GM12874 (cell line): ENCODE measurements around the gene SCAMP1.

Experiments used
- TF ChIP-seq, protein P1 (sequence below): IDR thresholded peaks from 2 replicates; pipeline ENCODE4 v1.5.1; 2011; ENCODE audit warnings: low read depth, mild to moderate bottlenecking, control low read depth, low read length, moderate library complexity; ENCODE audit not compliant: insufficient read depth

The SCAMP1 gene

DNA sequence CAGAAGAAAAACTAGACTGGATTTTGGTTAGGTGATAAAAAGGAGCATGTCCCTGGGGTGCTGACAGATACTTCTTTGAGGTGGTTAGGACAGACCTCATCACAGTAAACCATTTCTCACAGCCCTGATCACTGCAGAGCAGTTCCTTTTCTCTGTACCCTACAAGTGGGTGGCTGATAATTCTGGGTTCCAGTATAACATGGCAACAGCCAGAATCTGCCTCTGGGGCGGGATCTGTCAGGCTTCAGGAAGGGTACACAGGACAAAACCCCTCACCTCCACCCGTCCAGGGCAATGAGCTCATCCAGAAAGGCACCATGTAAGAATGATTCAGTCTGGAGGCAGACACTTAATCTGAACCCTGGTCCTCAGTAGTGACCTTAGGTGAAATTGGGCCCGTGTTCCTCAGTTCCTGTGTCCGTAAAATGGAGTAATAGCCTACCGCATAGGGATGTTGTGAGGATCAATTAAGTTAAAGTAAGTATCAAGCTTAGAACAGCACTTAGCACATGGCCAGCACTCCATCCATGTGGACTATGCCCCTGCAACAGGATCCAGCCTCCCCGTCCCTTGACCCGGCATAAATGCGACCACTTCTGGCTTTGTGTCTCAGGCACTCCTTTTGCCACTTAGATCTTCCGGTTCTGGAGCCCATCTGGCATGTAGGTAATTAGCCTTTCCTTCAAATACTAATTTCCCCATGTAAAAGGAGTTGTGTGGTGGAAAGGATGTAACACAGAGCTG, 159.0 kb downstream of the SCAMP1 start:
- TF ChIP-seq, protein P1, sequence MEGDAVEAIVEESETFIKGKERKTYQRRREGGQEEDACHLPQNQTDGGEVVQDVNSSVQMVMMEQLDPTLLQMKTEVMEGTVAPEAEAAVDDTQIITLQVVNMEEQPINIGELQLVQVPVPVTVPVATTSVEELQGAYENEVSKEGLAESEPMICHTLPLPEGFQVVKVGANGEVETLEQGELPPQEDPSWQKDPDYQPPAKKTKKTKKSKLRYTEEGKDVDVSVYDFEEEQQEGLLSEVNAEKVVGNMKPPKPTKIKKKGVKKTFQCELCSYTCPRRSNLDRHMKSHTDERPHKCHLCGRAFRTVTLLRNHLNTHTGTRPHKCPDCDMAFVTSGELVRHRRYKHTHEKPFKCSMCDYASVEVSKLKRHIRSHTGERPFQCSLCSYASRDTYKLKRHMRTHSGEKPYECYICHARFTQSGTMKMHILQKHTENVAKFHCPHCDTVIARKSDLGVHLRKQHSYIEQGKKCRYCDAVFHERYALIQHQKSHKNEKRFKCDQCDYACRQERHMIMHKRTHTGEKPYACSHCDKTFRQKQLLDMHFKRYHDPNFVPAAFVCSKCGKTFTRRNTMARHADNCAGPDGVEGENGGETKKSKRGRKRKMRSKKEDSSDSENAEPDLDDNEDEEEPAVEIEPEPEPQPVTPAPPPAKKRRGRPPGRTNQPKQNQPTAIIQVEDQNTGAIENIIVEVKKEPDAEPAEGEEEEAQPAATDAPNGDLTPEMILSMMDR, result no peak

DNA sequence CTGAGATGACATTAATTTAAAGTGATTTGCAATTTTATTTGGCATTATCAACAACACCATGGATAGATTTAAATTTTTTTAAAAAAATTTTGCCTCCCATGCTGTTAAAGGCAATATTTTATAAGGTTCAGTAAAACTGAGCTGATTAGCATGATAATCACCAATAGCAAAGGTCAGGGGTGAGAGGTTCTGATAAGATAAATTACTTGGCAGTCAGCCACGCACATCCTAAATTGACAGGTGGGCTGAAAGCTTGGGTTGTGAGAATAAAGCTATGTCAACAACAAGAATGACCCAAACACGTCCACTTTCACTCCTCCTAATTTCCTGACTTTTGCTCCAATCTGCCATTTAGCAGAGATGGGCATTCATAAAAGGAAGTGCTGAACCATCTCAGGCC, 161.0 kb downstream of the SCAMP1 start:
- TF ChIP-seq, protein P1, result no peak

DNA sequence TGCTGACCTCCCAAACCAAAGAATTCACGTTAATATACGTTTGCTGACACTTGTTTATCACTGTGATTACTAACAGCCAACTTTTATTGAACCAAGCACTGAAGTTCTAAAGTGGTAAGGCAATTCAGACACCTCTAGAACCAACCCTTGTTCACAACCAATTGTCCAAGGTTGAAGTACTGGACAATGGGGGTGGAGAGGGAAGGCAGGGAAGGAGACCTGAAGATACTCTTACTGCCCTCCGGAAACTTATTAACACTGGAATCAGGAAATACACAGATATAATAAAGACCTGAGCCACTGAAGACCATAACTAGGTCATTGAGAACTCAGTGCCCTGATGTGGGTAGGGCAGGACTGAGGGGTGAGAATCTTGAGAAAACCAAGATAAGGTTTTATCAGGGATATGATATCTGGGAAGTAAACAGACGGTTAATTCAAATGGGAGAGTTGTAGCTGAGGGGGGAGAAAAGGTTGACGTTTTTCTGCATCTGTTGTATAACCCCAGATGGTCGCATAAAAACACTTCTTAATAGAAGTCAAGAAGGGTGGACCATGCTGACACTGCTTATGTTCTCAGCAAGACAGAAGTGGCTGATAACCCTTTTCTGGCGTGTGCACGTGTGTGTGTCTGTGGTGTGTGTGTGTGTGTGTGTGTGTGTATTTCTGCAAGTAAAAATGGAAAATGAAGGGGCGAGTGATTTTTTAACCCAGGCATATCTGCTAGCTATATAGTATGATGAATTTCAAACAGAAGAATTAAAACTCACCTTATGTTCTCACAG, 162.3 kb downstream of the SCAMP1 start:
- TF ChIP-seq, protein P1, result no peak

DNA sequence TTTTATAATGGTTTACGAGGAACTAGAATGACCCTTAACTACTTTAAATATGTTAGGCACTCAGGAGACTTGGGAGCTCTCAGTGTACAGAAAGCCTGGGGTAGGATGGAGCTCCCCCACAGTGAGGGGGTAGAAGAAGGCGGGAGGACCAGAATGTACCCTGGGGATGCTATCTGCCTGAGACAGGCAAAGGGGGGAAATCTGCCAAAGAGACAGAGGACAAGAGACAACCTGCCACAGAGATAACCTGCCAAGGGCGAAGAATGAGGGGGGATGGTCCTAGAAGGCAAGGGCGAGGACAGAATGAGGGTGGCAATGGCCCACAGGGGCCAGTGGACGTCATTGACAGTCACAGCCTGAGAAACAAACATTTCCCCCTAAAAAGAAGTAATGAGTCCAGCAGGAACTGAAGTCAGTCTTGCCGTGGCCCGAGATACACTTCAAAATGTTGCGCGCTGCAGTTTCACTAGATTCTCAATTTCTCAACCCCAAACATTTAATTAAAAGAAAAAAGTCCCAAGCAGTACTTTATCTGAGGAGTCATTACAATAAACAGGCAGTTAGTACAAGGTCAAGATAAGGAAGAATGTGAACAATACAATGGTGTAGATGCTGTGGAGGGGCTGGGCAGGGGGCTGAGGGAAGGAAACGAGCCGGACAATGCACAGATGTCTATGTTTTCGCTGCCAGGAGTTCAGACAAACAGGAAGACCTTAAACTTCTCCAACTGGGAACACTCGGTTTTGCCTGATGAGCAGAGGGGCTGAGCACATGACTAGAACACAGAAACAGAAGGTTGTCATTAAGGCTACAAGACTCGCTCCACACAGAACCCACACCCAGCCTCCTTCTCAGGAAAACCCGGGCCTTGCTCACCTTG, 163.1 kb downstream of the SCAMP1 start:
- TF ChIP-seq, protein P1, result no peak

DNA sequence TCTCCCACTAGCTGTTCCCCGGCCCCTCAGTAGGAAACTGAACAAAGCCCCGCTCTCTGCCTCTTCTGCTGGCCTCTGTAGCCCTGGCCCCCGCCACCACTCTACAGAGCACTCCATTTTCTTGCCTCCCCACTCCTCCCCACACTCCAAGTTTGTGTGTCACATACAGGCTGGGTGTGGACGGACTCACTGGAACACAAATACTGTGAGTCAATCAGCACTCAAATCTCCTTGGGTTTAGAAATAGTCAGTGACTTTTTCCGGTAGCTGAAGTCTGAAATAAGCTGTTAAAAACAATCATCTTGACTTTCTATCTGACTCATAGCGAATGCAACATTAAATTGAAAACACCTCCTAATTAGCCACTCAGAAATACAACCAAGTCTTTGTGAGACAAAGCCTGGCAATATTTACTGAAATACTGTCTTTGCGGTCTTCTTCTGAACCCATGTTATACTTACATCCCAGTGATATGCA, 165.7 kb downstream of the SCAMP1 start:
- TF ChIP-seq, protein P1, result no peak

DNA sequence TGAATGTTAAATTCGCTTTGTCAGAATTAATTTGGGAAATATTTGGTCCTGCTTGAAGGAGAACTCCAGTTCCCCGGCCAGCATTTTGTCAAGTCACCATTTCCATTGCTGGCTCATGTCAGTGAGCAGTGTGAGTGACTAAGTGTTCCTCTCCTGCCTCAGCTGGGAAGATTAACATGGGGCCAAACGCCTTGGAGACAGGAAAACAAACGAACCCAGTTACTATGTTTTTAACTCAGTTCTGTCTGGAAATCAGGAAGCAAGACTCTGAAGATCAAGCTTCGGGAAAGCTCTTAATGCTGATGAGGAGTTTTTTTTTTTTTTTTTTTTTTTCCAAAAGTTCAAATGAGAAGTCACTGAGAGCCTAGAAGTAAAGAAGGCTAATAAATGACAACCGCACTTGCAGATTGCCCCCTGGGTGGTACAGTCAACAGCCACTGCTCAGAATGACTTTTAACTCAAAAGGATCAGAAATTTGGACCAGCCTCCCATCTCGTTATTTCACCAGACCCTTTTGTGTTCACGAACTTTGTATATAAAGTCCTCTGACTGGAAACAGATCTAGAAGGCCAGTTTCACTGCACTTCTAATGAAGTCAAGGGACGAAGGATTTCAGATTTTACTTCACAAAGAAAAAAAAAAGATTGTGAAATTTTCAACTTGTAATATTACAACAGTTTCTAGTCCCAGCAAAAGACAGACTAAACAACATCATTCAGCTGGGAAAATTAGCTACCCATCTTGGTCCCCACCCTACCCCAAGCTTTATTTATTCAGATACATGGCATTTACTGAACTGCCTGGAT, 166.8 kb downstream of the SCAMP1 start:
- TF ChIP-seq, protein P1, result no peak
